ENCODE measurements around the gene EGR1.
"Not testable (repeated sequence)": the region's sequence is repeated elsewhere in the genome, so short reads cannot be mapped to it uniquely, and the experiment has no call there.

The EGR1 gene

DNA sequence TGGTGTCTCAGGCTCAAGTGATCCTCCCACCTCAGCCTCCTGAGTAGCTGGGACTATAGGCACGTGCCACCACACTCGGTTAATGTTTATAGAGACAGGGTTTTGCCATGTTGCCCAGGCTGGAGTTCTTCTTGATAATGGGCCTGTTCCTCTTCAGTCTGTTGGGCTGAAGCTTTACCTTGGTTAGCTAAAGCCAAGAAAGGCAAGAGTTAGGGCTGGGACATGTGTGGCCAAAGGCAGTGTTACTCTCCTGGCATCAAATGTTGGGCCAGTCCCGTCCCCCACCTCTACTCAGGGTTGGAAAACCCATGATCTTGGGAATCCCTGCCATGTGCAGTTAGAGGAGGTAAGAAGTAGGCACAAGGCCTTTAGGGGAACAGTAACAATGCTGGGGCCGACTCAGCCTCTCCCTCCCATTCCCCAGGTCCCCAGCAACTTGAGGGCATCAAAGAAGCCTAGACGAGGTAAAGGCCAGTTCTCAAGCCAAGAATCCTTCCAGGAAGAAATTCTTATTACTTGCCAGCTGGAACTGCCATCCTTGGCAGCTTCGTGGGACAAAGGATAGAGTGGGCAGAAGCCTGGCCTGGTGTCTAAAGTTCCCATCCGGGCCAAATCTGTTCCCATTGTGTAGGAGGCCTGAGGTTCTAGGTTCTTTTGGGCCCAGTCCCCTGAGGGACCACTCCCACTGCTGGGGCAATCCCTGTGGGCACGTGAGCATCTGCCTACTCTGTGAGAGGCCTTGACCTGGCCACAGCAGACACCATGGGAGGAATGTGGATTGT is 4.5 kb downstream of the EGR1 start:
- no peak for DNase-seq (ENCODE audit: low spot score)

- DNase-seq (ENCODE audit: low spot score): no peak
Observed at GRCh38 chr5:138470322-138471051, 5.2 kb downstream of the EGR1 start.

DNA sequence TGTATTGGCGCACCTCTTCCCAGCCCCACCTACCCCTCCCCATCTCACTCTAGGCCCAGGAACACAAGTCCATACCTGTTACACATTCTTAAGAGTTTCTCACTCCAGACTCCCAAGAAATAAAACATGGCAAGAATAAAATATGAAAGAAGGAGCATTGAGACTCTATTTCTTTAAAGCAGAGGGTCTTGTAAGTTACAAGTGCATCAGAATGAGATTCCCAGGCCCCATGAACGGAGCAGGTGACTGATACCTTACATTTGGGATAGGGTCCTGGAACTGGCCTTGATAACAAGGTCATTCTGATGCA is 5.7 kb downstream of the EGR1 start:
- no peak for DNase-seq (ENCODE audit: low spot score)

- no peak for DNase-seq (ENCODE audit: low spot score)
Observed at GRCh38 chr5:138472353-138472752, 7.1 kb downstream of the EGR1 start.

DNA sequence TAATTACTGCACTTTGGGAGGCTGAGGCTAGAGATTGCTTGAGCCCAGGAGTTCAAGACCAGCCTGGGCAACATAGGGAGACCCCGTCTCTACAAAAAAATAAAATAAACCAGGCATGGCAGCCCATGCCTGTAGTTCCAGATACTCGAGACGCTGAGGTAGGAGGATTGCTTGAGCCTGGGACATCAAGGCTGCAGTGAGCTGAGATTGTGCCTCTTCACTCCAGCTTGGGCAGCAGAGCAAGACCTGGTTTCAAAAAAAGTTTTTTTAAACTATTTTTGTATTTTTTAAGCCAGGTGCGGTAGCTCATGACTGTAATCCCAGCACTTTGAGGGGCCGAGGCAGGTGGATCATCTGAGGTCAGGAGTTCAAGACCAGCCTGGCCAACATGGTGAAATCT is 7.9 kb downstream of the EGR1 start:
- DNase-seq (ENCODE audit: low spot score): not testable (repeated sequence)

- no peak for DNase-seq (ENCODE audit: low spot score)
Observed at GRCh38 chr5:138476918-138477317, 11.6 kb downstream of the EGR1 start.

DNA sequence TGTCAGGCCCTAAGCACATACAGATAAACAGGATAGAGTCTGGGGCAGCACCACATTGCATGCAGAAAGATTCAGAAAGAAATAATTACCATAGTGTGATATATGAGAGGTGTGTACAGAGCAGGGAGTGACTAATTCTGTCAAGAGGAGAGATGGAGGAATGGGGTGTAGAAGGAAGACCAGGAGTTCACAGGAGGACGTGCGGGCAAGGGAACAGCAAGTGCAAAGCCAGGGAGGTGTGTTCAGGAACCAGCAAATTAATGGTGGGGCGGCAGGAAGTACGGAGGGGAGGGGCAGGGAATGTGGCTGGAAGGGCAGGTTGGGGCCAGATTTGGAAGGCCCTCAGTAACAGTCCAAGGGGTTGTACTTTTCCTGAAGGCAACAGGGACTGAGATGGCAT is 17.4 kb downstream of the EGR1 start:
- DNase-seq (ENCODE audit: low spot score): no peak

DNA sequence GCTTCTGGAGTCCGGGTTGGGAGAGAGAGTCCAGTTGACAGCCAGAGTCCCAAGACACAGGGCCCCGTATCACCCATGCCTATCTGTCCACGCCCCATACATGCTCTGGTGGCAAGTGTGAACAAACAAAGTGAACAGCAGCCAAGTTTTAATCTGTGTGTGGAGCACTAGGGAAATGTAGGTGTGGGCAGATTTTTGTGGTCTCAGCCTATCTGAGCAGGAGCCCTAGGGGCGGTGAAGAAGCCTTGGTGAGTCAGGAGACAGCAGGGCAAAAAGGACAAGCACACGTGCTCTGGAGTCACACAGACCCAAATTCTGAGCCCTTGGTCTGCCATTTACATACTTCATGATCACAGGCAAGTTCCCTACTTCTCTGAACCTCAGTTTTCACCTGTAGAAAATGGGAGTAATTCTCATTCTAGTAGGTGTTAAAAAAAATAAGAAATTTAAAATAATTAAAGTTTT is 23.2 kb downstream of the EGR1 start:
- DNase-seq (ENCODE audit: low spot score): no peak

DNA sequence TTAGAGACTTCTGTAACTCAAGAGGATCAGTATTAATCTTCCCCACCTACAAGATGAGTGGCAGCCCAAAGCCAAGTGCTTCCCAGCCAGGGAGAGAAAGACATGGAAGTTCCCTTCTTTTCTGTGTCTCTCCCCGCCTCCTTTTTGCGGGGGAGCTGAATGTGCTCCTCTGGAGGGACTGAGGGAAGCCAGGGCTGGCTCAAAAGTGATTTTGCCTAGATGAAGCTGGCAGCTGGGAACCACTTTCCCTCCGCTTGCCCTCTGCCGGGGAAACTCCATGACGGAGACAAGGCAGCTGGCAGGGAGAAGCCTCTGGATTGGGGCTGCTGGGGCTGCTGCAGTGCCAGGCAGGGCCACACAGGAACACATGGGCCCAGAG is 24.4 kb downstream of the EGR1 start:
- no peak for DNase-seq (ENCODE audit: low spot score)

GRCh38 chr5:138490648-138491283 is 25.5 kb downstream of the EGR1 start:
- DNase-seq (ENCODE audit: low spot score): no peak

DNA sequence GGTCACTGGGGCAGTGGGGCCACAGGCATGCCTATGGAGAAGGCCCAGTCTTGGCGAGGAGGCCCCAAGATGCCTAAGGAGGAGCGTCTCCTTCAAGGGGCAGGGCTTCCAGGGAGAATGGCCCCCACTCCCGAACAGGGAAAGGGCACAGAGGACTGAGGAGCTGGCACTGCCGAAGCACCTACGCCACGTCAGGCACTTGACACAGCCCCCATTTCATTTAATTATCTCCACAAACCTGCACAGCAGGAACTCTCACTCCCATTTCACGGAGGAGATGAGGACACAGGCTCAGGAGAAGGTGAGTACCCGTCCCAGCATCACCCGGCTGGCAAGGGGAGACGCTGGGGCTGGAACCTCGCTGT is 26.0 kb downstream of the EGR1 start:
- no peak for DNase-seq (ENCODE audit: low spot score)

DNA sequence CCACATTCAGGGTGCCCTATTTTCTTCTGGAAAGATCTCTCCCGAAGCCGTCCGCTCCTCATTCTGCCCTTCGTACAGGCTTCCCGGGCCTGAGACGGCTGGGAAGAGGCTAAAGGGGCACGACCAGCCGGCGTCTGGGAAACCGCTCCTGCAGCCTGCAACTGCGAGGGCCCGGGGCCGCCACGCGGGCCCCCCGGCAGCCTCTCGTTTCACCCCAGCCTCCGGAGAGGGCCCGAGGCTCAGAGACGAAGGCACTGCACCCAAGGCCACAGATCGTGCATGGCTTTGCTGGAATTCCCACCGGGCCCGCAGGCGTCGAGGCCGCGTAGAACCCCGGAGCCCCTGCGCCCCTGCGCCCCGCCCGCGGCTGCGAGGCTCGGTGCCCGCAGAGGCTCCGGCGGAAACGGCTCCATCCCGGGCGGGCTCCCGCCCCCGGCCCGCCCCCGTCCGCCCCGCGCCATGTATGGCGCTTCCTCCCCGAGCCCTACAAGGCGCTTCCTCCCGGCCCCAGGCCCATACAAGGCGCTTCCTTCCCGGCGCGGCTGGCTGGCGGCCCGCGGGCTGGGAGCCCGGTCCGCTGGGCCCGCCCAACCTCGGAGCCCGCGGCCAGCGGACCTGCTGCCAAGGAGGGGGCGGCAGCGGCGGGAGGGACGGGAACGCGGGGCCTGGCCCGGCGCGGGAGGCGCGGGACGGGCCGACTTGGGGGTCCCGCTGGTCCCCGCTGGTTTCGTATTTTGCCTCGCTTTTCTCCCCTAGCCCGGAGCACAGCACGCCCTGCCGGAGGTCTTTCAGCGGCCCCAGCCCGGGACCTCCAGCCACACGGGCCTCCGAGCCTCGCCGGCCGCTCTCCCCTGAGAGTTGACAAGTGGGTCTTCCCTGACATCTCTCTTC is 26.6 kb downstream of the EGR1 start:
- peak; percentile 91 for DNase-seq (ENCODE audit: low spot score)

DNA sequence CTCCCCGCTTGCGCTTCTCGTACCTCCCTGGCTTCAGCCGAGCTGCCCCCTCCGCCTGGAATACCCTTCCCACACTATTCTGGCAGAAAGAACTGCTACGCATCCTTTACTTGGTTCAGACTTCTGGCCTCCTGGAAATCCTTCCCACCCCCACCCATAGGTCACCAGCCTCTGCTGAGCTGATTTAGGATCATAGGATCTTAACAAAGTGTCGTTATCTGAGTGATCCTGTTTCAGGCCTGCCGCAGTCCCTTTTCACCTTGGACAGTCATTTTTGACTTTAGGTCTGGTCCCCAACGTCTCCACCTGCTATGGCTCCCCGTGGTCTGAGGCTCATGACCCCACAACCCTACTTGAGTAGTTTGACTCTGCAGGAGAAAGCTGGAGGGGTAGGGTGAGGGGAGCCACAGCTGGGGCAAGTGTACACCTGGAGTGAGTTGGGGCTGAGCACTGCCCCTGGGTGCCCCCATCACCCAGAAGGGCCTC is 27.3 kb downstream of the EGR1 start:
- no peak for DNase-seq (ENCODE audit: low spot score)

DNA sequence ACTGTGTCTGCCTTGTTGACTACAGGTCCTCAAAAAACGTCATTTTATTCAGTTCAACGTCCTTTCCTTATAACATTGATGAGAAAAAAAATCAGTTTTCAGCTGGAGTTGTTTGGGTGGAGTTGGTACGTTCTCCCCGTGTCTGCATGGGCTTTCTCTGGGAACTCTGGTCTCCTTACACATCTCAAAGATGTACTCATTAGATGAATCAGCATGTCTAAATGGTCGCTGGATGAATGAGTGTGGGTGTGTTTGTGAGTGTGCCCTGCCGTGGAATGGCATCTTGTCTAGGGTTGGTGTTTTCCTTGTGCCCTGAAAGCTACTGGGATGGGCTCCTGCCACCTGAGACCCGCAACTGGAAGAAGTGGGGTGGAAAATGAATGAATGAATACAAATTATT is 30.1 kb downstream of the EGR1 start:
- DNase-seq (ENCODE audit: low spot score): no peak

DNA sequence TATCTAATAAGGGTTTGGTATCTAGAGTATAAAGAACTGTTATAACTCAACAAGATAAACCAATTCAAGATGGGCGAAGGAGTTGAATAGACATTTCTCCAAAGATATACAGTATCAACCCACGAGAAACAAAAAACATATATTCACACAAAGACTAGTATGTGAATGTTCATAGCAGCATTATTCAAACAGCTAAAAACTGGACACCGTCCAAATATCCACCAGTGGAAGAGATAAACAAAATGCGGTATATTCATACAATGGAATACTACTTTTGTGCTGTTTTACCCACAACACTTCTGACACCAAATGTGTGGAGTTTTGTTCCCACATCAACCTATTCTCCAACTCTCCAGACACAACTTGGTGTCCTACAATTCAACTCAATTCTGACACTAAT is 33.1 kb downstream of the EGR1 start:
- no peak for DNase-seq (ENCODE audit: low spot score)

DNA sequence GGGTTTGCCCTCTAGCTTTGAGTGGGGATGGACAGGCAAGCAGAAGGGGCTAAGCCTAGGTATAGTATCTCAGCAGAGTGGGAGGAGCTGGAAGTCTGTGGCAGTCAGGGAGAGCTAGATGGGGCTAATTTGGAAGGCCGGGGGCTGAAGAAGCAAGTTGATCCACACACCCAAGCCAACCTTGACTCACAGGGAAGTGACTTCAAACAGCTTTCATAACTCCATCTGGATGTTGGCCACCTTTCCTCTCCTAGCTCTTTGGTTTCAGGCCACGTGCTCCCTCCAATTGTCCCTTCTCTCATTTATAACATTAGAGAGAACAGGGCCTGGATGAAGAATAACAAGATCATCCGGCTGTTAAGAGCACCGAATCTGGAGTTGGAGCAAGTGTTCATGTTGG is 36.8 kb downstream of the EGR1 start:
- no peak for DNase-seq (ENCODE audit: low spot score)

GRCh38 chr5:138502521-138502920 is 37.2 kb downstream of the EGR1 start:
- DNase-seq (ENCODE audit: low spot score): no peak

GRCh38 chr5:138503487-138504270 is 38.4 kb downstream of the EGR1 start:
- DNase-seq (ENCODE audit: low spot score): peak; percentile 79

DNA sequence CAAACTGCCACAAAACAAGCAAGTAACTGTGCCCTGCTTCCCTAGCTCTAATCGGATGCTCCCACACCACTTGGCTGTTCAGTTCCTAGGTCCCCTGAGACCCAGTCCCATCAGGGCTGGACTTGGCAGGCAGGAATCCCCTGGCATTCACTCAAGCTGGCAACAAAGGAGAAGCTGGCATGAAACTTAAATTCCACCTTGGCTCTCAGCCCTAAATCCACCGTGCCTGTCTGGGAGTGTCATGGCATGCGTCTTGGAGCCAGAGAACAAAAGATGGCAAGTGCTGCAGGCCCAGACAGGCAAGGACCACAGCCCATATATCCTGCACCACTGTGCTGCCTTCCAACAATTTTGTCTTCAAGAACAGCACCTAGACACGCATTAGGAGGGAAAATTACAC is 39.5 kb downstream of the EGR1 start:
- no peak for DNase-seq (ENCODE audit: low spot score)

DNA sequence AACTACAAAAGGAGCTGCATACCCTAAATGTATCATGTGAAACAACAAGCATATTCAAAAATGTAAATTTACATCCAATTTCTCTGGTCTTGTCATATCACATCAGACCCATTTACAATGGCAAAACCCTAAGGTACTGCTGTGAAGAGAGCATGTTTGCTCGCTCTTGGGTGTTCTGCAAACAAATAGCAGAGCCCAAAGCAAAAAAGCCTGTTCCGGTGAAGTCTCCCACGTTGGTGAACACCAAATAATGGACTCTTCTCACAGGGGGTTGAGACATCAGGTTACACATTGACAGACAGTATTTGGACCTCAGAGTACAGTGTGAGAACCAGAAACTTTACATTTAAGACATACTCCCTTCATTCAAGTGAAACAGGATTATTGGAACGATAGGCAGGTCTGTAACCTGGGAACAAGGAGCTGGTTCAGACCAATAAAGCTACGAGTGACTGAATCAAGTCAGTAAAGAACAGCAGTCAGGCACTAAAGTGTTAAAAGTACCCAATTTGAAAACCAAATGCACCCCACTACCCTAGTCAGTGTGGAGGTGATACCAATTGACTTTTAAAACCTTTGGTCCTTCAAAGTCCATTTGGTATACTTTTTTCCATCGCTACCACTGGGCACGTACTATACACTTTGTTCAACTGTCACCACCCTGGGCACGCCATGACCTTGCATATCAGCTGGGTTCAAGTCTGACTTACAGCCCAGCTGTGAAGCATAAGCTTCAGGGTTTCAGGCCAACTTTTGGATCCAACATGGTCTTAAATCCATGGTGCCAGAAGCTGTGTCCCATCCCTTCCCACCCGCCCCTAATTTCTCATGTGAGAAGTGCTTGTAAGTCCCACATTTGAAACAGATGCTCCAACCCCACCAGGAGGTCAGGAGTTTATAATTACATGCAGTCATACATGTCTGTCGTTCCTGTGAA is 41.4 kb downstream of the EGR1 start:
- no peak for DNase-seq (ENCODE audit: low spot score)

Data from iPS-NIHi11 (cell line).